Transverse colon (tissue), 3 donors: ENCODE data around the gene OSBPL9.

Source experiments
- POLR2A ChIP-seq: fragments of 450-650 bp; IDR thresholded peaks from one replicate; pipeline ENCODE4 v1.6.1; 2016; ENCODE audit warnings: antibody characterized with exemption, mild to moderate bottlenecking, moderate library complexity
- TF ChIP-seq, protein P1 (sequence below), 5 experiments: fragments of 200-600 bp in 3 of 5; fragments of 450-650 bp in 2 of 5; sonication (generic) in 3 of 5; IDR thresholded peaks; 1 replicate in 2 of 5; 2 replicates in 3 of 5; pipeline ENCODE4 v1.5.1; 2016 to 2017; ENCODE audit warnings: antibody characterized with exemption in 5 of 5, inconsistent platforms in 3 of 5, mild to moderate bottlenecking in 2 of 5, moderate library complexity in 1 of 5

DNA sequence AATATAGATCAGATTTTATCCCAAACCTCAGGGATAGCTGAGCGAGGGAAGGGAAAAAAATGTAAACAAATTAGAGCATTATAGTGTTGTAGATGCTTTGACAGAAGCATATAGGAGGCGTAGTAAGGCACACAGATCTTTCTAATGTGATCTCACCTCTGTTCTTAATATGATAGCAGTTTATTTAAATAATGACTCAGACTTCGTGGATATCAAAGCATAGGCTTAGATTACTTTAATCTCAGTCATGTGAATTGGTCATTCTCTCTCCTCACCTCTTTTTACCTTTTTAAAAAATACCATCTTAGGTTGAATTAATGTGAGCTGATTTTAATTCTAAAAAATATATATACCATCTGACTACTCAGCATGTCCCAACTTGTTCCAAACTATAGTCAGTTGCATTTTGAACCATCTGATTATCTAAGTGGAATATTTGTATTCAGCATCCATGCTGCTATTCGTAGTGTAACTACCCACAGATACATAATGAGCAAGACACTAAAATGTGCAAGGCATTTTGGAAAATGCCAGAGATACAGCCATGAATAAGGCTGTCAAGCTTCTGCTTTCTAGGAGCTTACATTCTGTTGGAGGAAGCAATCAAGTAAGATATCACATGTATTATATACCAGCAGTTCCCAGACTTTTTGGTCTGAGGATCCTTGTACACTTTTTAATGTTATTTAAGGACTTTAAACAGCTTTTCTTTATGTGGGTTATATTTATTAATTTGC lies 76.7 kb downstream of the OSBPL9 start:
- TF ChIP-seq, protein P1, sequence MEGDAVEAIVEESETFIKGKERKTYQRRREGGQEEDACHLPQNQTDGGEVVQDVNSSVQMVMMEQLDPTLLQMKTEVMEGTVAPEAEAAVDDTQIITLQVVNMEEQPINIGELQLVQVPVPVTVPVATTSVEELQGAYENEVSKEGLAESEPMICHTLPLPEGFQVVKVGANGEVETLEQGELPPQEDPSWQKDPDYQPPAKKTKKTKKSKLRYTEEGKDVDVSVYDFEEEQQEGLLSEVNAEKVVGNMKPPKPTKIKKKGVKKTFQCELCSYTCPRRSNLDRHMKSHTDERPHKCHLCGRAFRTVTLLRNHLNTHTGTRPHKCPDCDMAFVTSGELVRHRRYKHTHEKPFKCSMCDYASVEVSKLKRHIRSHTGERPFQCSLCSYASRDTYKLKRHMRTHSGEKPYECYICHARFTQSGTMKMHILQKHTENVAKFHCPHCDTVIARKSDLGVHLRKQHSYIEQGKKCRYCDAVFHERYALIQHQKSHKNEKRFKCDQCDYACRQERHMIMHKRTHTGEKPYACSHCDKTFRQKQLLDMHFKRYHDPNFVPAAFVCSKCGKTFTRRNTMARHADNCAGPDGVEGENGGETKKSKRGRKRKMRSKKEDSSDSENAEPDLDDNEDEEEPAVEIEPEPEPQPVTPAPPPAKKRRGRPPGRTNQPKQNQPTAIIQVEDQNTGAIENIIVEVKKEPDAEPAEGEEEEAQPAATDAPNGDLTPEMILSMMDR (IDR thresholded peaks at IDR 0.05), result no peak
- no peak for TF ChIP-seq POLR2A
